HG02852 (cell line): ENCODE results near the gene SOX21.
"Not testable (repeated sequence)": the region's sequence is repeated elsewhere in the genome, so short reads cannot be mapped to it uniquely, and the experiment has no call there.

Experiments used
- ATAC-seq: cut with Tn5 transposase; IDR thresholded peaks from one replicate; pipeline ENCODE4 v1.9.1; 2021; ENCODE audit warnings: mild to moderate bottlenecking, moderate library complexity; ENCODE audit not compliant: unreplicated experiment

Gene SOX21

GRCh38 chr13:94712287-94712811, at the start of gene SOX21:
SOX21 (minus strand) TSS chr13:94712545; CDS start chr13:94712049, 496 bp downstream.
- ATAC-seq, result no peak

DNA sequence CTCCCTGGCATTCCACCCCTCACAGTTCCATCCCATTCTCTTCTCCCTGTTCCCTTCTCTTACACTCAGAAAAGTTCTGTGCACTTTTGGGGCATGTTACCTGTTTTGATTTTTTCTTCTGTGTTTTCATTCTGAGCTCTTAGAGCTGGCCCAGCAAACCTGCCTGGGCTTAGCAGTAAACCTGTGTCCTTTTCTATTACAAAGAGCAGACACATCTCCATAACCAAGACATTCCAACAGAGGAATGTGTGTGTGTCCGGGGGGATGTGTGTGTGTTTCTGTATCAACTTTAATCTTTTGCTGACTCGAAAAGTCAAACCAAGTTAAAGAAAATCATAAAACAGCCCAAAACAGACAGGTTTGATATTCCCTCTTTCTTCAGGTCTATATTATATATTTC, 49.1 kb upstream of the SOX21 start:
- no peak for ATAC-seq

- ATAC-seq, result no peak
Observed at GRCh38 chr13:94759120-94759728, 46.9 kb upstream of the SOX21 start.

DNA sequence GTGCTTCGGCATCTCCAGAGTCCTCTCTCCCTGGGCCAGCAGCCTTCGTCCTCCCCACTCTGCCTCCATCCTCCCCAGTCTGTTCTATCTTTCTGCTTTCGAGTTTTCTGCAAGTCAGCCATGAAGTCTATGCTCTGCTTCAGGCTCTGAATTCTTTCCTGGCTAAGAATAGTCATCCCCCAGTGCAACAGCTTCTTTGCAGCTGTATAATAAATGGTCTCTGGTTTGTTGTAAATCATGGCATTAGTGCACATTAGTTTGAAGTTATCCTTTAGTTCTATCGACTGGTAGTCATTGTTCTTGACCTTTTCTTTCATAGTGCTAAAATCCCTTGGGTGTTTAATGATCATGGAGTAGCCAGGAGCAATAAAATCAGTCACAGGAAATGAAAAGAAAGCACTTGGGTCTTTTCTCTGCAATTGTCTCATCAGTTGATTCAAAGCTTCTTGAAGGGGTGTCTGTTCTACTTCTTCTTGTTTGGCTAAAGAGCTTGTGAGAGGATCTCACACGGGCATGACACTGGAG, 46.2 kb upstream of the SOX21 start:
- no peak for ATAC-seq

GRCh38 chr13:94753327-94753726, 41.0 kb upstream of the SOX21 start:
- no peak for ATAC-seq

DNA sequence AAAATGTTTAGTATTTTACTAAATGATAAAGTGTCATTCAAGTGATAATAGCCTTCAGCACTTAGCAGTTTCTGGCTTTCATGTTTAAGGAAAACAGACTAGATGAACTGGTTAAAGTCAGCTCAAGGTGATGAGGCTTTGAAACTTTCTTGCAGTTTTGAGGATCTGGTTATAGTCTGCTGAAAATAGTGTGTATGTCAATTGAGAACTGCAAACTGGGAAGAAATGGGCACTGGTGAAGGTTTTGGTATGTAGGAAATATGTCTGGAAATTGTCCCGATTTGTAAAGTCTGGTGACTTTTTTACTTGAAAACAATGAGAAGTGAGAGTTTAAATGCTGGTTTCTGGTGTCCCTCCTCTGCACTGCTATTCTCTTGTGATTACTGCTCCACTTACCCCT, 36.8 kb upstream of the SOX21 start:
- ATAC-seq, result no peak

DNA sequence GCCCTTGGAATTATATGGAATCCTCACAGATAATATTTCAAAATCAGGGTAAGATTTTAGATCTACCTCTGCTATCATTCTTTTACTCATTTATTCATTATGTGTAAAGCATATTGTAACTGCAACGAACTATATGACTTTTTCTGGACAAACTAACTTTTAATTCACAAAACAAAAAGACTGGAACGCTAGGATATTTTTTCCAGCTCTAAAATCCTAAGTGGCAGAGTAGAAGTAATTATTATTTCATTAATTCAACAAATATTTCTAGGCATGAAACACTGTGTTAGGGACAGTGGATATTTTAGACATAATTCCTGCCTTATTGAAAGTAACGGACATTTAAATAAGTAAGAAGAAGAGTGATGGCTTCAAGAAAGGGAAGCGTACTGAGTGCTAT, 26.9 kb upstream of the SOX21 start:
- ATAC-seq, result no peak

DNA sequence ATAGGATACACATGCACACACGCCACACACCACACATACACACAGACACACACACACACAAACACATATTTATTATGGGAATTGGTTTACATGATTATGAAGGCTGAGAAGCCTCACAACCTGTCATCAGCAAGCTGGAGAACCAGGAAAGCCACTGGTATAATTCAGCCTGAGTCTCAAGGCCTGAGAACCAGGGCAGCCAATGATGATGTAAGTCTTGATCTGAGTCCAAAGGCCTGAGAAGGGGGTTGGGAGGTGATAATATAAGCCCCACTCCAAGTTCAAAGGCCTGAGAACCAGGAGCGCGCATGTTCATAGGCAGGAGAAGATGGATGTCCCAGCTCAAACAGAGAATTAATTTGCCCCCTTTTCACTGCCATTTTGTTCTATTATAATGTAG, 18.7 kb upstream of the SOX21 start:
- ATAC-seq, result no peak

GRCh38 chr13:94729941-94730340, 17.6 kb upstream of the SOX21 start:
- not testable (repeated sequence) for ATAC-seq

DNA sequence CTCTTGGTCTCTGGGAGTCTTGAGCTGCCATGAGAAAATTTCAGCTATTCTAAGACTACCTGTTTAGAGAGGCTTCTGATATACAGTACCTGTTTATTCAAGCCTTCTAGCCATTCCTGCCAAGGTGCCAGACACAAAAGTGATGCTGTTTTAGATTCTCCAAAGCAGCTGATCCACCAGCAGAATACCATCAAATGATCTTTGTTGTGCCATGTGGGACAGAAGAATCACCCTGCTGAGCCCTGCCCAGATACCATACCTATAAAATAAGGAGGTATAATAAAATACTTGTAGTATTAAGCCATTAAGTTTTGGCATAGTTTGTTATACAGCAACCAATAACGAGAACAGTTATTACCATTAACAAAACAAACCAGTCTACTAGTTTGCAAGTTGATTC, 14.1 kb upstream of the SOX21 start:
- no peak for ATAC-seq

- no peak for ATAC-seq
Observed at GRCh38 chr13:94722609-94723345, 10.4 kb upstream of the SOX21 start.

DNA sequence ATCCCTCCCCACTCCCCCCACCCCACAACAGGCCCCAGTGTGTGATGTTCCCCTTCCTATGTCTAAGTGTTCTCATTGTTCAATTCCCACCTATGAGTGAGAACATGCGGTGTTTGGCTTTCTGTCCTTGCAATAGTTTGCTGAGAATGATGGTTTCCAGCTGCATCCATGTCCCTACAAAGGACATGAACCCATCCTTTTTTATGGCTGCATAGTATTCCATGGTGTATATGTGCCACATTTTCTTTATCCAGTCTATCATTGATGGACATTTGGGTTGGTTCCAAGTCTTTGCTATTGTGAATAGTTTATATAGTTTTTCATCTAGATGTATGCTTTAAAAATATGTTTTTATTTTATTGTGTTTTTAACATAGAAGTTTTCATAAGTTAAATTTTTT, 6.4 kb upstream of the SOX21 start:
- not testable (repeated sequence) for ATAC-seq

DNA sequence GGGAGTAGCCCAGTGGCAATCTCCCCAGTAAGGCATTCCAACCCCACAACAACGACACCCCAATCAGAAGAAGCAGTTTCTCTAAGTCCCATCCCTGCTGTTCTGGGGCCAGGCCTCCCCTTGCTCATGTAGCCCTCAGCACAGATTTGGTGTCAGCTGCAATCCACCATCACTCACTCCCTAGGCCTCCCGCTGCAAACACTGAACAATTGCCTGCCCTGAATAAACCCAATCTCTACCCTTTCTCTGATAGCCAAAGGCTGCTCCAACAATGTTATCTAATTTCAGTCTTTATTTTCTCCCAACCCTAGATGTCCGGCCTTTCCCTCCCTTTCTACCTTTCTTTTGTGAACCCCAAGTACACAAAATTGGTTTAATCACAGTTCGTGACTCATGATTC, 5.6 kb upstream of the SOX21 start:
- ATAC-seq, result no peak

- no peak for ATAC-seq
Observed at GRCh38 chr13:94716016-94716415, 3.7 kb upstream of the SOX21 start.

- ATAC-seq, result no peak
Observed at GRCh38 chr13:94713561-94714182, 1.3 kb upstream of the SOX21 start.

DNA sequence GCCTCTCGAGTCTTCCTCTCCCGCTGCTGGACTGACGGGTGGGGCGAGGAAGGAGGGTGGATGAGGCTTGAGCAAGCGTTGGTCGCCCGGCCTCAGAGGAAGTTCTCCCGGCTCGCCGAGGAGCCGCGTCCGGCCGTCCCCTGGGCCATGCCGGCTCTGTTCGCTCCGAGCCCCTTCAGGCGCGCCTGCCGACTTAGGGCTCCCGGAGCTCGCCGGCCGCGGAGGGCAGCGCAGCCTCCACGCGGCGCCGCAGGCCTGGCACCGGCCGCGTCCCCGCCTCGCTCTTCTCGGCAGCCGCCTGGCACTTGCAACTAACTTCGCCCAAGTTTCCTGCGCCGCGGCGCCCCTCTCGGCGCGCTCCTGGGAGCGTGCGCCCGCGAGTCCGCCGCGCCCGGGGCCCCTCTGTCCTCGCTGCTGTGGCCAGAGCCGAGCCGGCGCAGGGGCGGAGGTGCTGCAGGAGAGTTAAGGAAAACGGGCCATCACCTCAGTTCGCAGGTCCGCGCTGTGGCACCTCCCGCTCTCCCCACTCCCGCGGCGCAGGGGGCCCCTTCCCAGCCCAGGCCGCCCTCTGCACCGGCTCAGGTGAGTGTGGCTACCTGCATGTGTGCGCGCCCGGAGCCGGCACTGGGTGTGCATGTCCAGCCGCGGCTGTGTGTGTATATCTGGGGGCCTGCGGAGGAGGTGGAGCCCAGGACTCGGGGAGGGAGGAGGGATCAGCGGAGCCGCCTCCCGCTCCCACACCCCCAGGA, 641 bp upstream of the SOX21 start:
- no peak for ATAC-seq

DNA sequence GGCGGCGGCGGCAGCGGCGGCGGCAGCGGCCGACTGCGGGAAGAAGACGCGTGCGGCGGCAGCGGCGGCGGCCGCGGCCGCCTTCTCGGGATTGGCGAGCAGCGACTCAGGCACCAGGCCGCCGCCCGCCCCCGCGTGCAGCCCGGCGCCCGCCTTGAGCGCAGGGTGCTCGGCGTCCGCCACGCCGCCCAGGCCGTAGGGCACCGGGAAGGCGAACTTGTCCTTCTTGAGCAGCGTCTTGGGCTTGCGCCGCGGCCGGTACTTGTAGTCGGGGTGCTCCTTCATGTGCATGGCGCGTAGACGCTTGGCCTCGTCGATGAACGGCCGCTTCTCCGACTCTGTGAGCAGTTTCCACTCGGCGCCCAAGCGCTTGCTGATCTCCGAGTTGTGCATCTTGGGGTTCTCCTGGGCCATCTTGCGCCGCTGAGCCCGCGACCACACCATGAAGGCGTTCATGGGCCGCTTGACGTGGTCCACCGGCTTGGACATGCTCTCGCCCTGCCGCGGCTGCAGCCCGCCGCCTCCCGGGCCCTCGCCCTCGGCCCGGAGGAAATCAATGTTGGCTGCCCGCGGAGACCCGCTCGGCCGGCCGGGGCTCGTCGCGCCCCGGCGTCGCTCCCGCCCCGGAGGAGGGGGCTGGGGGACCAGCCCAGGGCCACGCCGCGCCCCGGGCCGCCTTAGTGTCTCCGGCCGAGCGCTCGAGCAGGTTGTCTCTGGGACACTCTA, 621 bp downstream of the SOX21 start:
- ATAC-seq, result peak; percentile 22

DNA sequence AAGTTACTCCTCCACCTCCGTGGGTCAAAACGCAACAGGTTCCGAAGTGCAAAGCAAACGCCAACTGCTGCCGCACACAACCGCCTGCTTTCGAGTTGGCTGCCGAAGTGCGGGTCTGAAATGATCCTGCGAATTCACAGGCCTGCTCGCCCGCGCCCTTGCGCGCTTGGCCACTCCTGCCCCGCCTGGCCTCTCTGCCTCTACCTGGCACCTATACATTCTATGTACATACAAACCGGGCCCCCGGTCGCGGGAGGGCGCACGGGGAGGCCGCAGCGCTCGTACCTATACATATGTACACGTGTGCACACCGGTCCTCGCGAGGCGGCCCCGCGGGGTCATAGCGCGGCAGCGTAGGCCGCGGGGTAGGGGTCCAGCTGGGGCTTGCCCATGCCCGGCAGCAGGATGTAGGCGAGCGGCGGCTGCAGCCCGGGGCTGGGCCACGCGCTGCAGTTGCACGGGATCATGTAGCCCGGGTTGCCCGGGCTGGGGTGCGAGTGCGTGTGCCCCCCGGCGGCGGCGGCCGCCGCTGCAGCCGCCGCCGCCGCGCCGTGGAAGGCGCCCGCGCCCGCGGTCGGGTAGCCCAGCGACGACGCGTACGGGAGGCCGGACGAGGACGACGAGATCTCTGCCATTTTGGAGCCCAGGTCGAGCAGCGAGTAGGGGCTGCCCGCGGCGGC, 1.3 kb downstream of the SOX21 start:
- peak; percentile 66 for ATAC-seq

DNA sequence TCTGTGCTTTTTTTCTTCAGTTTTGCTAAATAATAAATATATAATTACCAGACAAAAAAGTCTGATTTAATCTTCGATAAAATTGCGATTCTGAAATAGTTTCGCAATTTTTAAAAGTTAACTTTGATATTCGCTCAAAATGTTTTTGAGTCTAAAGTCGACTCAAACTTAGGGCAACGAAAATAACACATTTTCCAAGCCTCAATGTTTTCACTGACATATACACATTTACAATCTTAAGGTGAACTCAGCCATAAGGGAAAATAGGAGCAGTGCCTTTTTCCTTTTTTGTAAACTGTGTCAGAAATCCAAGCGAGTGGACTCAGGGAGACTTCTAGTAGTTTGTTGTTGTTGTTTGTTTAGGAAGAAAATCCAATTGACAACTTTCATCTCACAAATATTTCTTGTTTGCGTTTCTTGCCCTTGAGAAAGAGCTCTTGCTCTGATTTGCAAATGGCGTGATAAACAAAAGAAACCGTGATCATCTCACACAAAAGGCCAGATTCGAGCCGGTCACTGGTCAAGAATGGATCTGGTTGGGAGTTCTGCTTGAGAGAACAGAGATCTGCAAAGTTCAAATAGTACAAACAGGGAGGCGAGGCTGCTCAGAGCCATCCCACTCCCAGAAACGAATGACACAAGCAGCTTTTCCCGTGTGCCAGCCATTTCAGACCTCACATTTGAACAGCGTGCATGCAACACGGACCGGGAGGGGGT, 2.1 kb downstream of the SOX21 start:
- no peak for ATAC-seq
